CD1c-positive myeloid dendritic cell (primary cell): Measurements from ENCODE around the gene FRMPD4.
"Not testable (repeated sequence)": the region's sequence is repeated elsewhere in the genome, so short reads cannot be mapped to it uniquely, and the experiment has no call there.

ENCODE experiments used
- DNase-seq: peaks from one replicate; pipeline ENCODE4 v3.0.0-alpha.2; 2016; ENCODE audit errors: extremely low spot score

FRMPD4 gene

GRCh38 chrX:12138361-12139313 is at the start of gene FRMPD4:
FRMPD4 (plus strand) TSS chrX:12138473; CDS start chrX:12138972, 499 bp downstream.
- no peak for DNase-seq

- no peak for DNase-seq
These were observed 48.5 kb upstream of the FRMPD4 start for GRCh38 chrX:12089740-12090139.

GRCh38 chrX:12113321-12113720 is 25.0 kb upstream of the FRMPD4 start:
- no peak for DNase-seq

- DNase-seq: no peak
These were observed 22.9 kb upstream of the FRMPD4 start for GRCh38 chrX:12115377-12115776.

- no peak for DNase-seq
These were observed 20.1 kb upstream of the FRMPD4 start for GRCh38 chrX:12118134-12118533.

GRCh38 chrX:12128017-12128416 is 10.3 kb upstream of the FRMPD4 start:
- DNase-seq: no peak

- DNase-seq: no peak
These were observed 317 bp upstream of the FRMPD4 start for GRCh38 chrX:12137951-12138360.

GRCh38 chrX:12139934-12140611 is 1.8 kb downstream of the FRMPD4 start:
- DNase-seq: no peak

- DNase-seq: no peak
These were observed 3.2 kb downstream of the FRMPD4 start for GRCh38 chrX:12141511-12141910.

GRCh38 chrX:12142661-12143060 is 4.4 kb downstream of the FRMPD4 start:
- no peak for DNase-seq

- DNase-seq: no peak
These were observed 7.1 kb downstream of the FRMPD4 start for GRCh38 chrX:12145402-12145801.

- no peak for DNase-seq
These were observed 11.6 kb downstream of the FRMPD4 start for GRCh38 chrX:12149670-12150407.

GRCh38 chrX:12153317-12153716 is 15.0 kb downstream of the FRMPD4 start:
- DNase-seq: no peak

- DNase-seq: no peak
These were observed 15.5 kb downstream of the FRMPD4 start for GRCh38 chrX:12153741-12154140.

- DNase-seq: no peak
These were observed 21.5 kb downstream of the FRMPD4 start for GRCh38 chrX:12159799-12160198.

GRCh38 chrX:12162420-12162819 is 24.1 kb downstream of the FRMPD4 start:
- no peak for DNase-seq

- DNase-seq: not testable (repeated sequence)
These were observed 25.9 kb downstream of the FRMPD4 start for GRCh38 chrX:12164180-12164579.

GRCh38 chrX:12170755-12171154 is 32.5 kb downstream of the FRMPD4 start:
- no peak for DNase-seq

GRCh38 chrX:12174358-12174757 is 36.1 kb downstream of the FRMPD4 start:
- no peak for DNase-seq

GRCh38 chrX:12197030-12197429 is 58.8 kb downstream of the FRMPD4 start:
- DNase-seq: no peak

- no peak for DNase-seq
These were observed 68.1 kb downstream of the FRMPD4 start for GRCh38 chrX:12206413-12206812.

- no peak for DNase-seq
These were observed 72.0 kb downstream of the FRMPD4 start for GRCh38 chrX:12210196-12210815.
